Measurements from ENCODE around the gene LYPD4.

LYPD4 gene

DNA sequence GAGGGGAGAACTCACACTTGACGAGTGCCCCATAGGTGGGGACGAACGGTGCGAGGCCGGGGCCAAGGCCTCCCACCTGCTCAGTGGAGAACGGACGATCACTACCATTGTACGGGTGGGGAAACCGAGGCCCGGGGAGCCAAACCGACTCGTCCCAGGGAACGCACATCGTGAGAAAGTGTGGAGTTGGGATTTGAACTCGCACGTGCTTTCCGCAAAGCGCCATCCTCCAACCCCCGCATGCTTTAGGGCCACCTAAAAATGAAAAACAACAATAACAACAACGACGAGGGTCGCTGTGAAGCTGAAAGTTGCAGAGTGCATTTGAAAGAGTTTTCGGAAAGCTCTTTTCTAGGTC lies 39.0 kb upstream of the LYPD4 start:
- no peak for TF ChIP-seq TAF1 (IDR thresholded peaks at IDR 0.05; ENCODE audit: borderline replicate concordance, insufficient read depth, low read length)
- TF ChIP-seq SIN3A (IDR thresholded peaks at IDR 0.05; ENCODE audit: borderline replicate concordance, insufficient read depth, low read length), result no peak; the same call in 1 of the 2 replicates
- no peak for TF ChIP-seq POLR2AphosphoS5 (IDR thresholded peaks at IDR 0.05; ENCODE audit: low read depth, low read length)
- TF ChIP-seq FOXP2 (optimal IDR thresholded peaks at IDR 0.05; ENCODE audit: borderline replicate concordance, extremely low read depth, extremely low read length, insufficient read depth), result no peak
- TF ChIP-seq, protein P1, sequence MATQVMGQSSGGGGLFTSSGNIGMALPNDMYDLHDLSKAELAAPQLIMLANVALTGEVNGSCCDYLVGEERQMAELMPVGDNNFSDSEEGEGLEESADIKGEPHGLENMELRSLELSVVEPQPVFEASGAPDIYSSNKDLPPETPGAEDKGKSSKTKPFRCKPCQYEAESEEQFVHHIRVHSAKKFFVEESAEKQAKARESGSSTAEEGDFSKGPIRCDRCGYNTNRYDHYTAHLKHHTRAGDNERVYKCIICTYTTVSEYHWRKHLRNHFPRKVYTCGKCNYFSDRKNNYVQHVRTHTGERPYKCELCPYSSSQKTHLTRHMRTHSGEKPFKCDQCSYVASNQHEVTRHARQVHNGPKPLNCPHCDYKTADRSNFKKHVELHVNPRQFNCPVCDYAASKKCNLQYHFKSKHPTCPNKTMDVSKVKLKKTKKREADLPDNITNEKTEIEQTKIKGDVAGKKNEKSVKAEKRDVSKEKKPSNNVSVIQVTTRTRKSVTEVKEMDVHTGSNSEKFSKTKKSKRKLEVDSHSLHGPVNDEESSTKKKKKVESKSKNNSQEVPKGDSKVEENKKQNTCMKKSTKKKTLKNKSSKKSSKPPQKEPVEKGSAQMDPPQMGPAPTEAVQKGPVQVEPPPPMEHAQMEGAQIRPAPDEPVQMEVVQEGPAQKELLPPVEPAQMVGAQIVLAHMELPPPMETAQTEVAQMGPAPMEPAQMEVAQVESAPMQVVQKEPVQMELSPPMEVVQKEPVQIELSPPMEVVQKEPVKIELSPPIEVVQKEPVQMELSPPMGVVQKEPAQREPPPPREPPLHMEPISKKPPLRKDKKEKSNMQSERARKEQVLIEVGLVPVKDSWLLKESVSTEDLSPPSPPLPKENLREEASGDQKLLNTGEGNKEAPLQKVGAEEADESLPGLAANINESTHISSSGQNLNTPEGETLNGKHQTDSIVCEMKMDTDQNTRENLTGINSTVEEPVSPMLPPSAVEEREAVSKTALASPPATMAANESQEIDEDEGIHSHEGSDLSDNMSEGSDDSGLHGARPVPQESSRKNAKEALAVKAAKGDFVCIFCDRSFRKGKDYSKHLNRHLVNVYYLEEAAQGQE (IDR thresholded peaks at IDR 0.05; ENCODE audit: insufficient read depth in 1 of 2, low read depth in 2 of 2, low read length in 2 of 2), result no peak

DNA sequence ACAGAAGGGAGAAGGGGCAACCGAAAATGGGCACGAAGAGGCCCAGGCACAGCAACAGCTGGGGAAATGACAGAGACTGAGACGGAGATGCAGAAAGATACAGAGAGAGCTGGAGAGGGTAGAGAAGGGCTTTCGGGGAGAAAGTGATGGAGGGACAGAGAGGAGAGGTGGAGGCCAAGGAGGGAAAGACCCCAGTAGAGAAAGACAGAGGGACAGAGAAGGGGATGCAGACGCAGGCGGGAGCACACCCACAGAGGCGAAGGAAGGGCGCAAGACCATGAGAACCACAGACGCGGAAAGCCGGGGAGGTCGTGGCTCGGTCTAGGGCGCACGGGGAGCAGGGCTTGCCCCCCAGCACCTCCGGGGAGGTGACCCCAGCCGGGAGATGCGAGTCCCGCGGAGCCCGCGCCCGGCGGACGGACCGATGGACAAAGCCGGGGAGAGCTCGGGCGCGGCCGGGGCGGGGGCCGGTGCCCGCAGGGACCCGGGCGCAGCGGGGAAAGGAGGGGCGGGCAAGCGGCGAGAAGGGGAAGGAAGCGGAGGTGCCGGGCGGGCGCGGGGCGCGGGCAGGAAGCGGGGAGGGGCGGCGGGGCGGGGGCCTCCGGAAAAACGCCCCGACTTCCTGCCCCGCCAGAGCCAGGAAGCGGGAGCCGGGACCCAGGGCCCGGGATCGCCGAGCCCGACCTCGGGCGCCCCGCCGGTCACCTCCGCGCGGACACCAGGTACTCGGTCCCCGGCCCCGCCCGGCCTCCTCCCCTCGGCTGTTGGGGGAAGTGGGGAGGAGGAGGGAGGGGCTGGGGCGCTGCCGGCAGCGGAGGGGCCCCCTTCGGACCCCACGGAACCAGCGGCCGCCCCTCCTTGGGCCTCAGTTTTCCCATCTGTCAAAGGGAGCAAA lies 38.3 kb upstream of the LYPD4 start, which contains the start of gene ARHGEF1:
TSS of gene ARHGEF1 (plus strand) at position 617 of the 895 bp plus-strand sequence. CDS start 4,899 bp downstream, outside the sequence.
- TF ChIP-seq SIN3A (IDR thresholded peaks at IDR 0.05; ENCODE audit: borderline replicate concordance, insufficient read depth, low read length), result no peak

DNA sequence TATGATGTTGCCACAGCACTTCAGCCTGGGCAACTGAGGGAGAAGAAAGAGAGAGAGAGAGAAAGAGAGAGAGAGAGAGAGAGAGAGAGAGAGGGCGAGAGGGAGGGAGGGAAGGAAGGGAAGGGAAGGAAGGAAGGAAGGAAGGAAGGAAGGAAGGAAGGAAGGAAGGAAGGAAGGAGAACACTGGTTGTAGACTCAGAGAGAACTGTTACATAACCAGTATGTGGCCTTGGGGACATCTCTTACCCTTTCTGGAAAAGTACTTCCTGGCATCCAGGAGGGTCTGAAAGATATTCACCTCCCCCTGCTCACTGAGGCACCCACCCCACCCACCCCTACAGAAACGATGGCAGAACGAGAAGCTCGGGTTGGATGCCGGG lies 35.8 kb upstream of the LYPD4 start:
- TF ChIP-seq TAF1 (IDR thresholded peaks at IDR 0.05; ENCODE audit: borderline replicate concordance, insufficient read depth, low read length), result no peak
- no peak for TF ChIP-seq POLR2AphosphoS5 (IDR thresholded peaks at IDR 0.05; ENCODE audit: low read depth, low read length)
- TF ChIP-seq, protein P1 (IDR thresholded peaks at IDR 0.05; ENCODE audit: insufficient read depth in 1 of 2, low read depth in 2 of 2, low read length in 2 of 2), result no peak
- no peak for TF ChIP-seq FOXP2 (optimal IDR thresholded peaks at IDR 0.05; ENCODE audit: borderline replicate concordance, extremely low read depth, extremely low read length, insufficient read depth)
- no peak for TF ChIP-seq SIN3A (IDR thresholded peaks at IDR 0.05; ENCODE audit: borderline replicate concordance, insufficient read depth, low read length)

DNA sequence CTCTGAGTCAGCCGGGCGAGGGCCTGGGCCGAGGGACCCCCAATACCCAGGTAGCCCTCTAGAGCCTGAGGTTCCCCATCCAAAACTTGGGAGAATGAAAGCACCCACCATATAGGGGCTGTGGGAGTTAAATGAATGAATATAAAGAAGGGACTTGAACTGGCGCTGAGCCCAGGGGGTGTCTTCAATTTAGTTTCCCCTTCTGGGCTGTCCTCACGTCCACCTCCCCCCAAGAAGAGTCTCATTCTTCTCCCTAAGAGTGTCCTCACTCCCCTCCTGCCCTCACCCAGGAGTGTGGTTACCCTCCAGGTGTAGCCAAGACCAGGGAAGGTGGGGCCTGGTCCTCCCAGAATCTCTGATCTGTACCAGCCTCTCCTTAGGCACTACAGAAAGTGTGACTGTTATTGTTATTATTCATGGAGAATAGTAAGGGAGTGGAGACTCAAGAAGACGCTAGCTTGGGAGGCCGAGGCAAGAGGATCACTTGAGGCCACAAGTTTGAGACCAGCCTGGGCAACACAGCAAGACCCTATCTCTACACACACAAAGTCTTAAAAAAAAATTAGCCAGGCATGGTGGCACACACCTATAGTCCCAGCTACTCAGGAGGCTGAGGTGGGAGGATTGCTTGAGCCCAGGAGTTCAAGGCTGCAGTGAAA lies 35.3 kb upstream of the LYPD4 start:
- TF ChIP-seq FOXP2 (optimal IDR thresholded peaks at IDR 0.05; ENCODE audit: borderline replicate concordance, extremely low read depth, extremely low read length, insufficient read depth) (no peak), SIN3A (IDR thresholded peaks at IDR 0.05; ENCODE audit: borderline replicate concordance, insufficient read depth, low read length) (no peak), TAF1 (IDR thresholded peaks at IDR 0.05; ENCODE audit: borderline replicate concordance, insufficient read depth, low read length) (no peak), POLR2AphosphoS5 (IDR thresholded peaks at IDR 0.05; ENCODE audit: low read depth, low read length) (no peak)
- TF ChIP-seq, protein P1 (IDR thresholded peaks at IDR 0.05; ENCODE audit: insufficient read depth in 1 of 2, low read depth in 2 of 2, low read length in 2 of 2), result no peak

DNA sequence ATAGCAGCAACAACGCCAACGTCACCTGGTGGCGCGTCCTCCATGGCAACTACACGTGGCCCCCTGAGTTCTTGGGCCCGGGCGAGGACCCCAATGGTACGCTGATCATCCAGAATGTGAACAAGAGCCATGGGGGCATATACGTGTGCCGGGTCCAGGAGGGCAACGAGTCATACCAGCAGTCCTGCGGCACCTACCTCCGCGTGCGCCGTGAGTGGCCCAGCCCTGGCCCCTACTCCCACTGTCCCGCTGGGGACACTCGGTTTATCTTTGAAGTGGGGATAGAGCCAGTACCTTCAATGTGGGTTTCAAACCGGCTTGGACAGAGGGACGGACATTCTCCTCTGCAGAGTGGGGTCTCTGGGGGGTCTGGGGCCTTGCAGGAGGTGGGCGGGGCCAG lies 34.6 kb upstream of the LYPD4 start:
- TF ChIP-seq TAF1 (IDR thresholded peaks at IDR 0.05; ENCODE audit: borderline replicate concordance, insufficient read depth, low read length), result no peak
- no peak for TF ChIP-seq SIN3A (IDR thresholded peaks at IDR 0.05; ENCODE audit: borderline replicate concordance, insufficient read depth, low read length)
- TF ChIP-seq, protein P1 (IDR thresholded peaks at IDR 0.05; ENCODE audit: insufficient read depth in 1 of 2, low read depth in 2 of 2, low read length in 2 of 2), result no peak
- no peak for TF ChIP-seq FOXP2 (optimal IDR thresholded peaks at IDR 0.05; ENCODE audit: borderline replicate concordance, extremely low read depth, extremely low read length, insufficient read depth)
- TF ChIP-seq POLR2AphosphoS5 (IDR thresholded peaks at IDR 0.05; ENCODE audit: low read depth, low read length), result no peak

Data from PFSK-1 (cell line).